Pancreas (tissue), 10 donors: ENCODE measurements around the gene STKLD1. TPM values are rescaled to one million over a fixed set of nuclear protein-coding genes. Genes with fewer than 3 reads are reported as not detected.

Source experiments
- ATAC-seq, 4 donors: fragments of 200-7000 bp; cut with Tn5 transposase; one replicate each; pipeline versions ENCODE4 v1.8.0 to v1.9.1; 2020; ENCODE audit warnings: mild to moderate bottlenecking in 4 of 4, moderate library complexity in 4 of 4
- DNase-seq, 6 donors: peaks; one replicate each; pipeline ENCODE4 v3.0.0-alpha.2; 2020
- FAIRE-seq: peaks from 2 replicates; lab custom pipeline; 2012; peaks lifted over from hg19 to GRCh38; lab: Jason Lieb, UNC
- H3K27ac ChIP-seq, 4 donors: fragments of 200-600 bp; sonication (generic); 1 replicate in 3 of 4; 2 replicates in 1 of 4; pipeline versions ENCODE4 v1.5.0 to v1.8.0; 2020
- H3K27me3 ChIP-seq, 4 donors: fragments of 200-600 bp; one replicate each; pipeline ENCODE4 v1.8.0; 2021
- H3K36me3 ChIP-seq, 3 donors: fragments of 200-600 bp; sonication (generic) in 1 of 3; one replicate each; pipeline versions ENCODE4 v1.5.0 to v1.8.0; 2020 to 2021
- H3K4me1 ChIP-seq, 3 donors: fragments of 200-600 bp; one replicate each; pipeline ENCODE4 v1.8.0; 2021
- H3K4me3 ChIP-seq, 4 donors: fragments of 200-600 bp; sonication (generic) in 2 of 4; one replicate each; pipeline versions ENCODE4 v1.5.0 to v1.8.0; 2020 to 2021
- H3K9me3 ChIP-seq, 4 donors: fragments of 200-600 bp; one replicate each; pipeline ENCODE4 v1.8.0; 2021
- CTCF ChIP-seq, 4 donors: fragments of 200-600 bp; sonication (generic) in 3 of 4; IDR thresholded peaks; one replicate each; pipeline versions ENCODE4 v1.5.0 to v1.8.0; 2021; ENCODE audit warnings: antibody characterized with exemption in 4 of 4
- WGBS, 2 donors: extraction: QIAGEN DNeasy Blood & Tissue Kit; methylation state at CpG; one replicate each; pipeline ENCODE4 v1.1.7; 2013; 5-methylcytosine and 5-hydroxymethylcytosine counted together
- intact Hi-C, 3 donors: fragments of 100-400 bp; cut with DNase I; formaldehyde crosslinking; loops; one replicate each; pipeline versions ENCODE4 v1.11.1 to v1.14.2; 2022
- polyA plus RNA-seq, 2 donors: library from polyadenylated mRNA; stranded (reverse); fragments of 200-250 nt; gene quantifications; one replicate each; pipeline ENCODE4 v1.2.3, GENCODE V29; 2013
- total RNA-seq, 6 donors: library from RNA; stranded (reverse); fragmentation: NEBNext Ultra II Directional in 4 of 6; extraction: Animal tissue kit (Norgen Biotek cat#: 25700) in 4 of 6; gene quantifications; one replicate each; pipeline versions ENCODE4 v1.2.1 to v1.2.4, GENCODE V29; 2021 to 2023
- donor health status: healthy with polysubstance abuse.
- donor health status: DM: no; HTN: no; CAD: no; lungs with moderate emphysema.
- donor health status: DM: no; HTN: no; CAD: no.
- donor health status: control.
- donor health status: control.
- donor health status: Bipolar disorder and iron deficiency.
- donor health status: DM: yes; HTN: yes; CAD: no.
- donor health status: DM: no; HTN: no; CAD: no.
- donor health status: DM: no; HTN: no; CAD: no.
- donor health status: DM: yes; HTN: yes; CAD: no.

Gene STKLD1
- total and polyA plus RNA-seq, 8 donors = 0.31 to 3.1 (median 0.76) TPM

DNA sequence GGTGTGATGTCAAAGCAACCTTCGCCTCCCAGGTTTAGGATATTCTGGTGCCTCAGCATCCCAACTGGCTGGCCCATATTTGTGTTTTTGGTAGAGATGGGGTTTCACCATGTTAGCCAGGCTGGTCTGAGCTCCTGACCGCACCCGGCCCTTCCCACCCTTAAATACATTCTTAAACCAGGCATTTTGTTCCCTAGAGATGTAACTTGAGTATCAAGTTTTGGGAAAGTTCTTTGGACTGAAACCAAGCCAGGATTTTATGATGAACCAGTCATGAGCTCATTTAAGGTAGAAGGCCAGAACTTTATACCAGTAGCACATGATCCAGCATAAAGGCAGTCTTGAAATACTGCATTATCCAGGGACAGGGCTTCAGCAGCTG lies 24.6 kb upstream of the STKLD1 start:
- H3K4me1 ChIP-seq = peaks cover 14 to 21% (median 15%) of the 10 kb centered on the region in 3 donors
- ATAC-seq = no peak
- no peak for FAIRE-seq
- no peak overlapping the region for H3K27ac ChIP-seq
- H3K4me3 ChIP-seq = no peak overlapping the region
- peaks cover 13 to 38% (median 32%) of the 10 kb centered on the region in 3 donors for H3K36me3 ChIP-seq
- intact Hi-C loops = loop anchor here in 1 of 3 donors (10.0 kb wide), 1 partner anchor 307 kb away; no protein-coding TSS in a partner anchor
- no peak for DNase-seq
- WGBS, 2 donors = 98 to 100% methylated on average over 3 of the region's 3 CpGs
- no peak for TF ChIP-seq CTCF (IDR thresholded peaks at IDR 0.05)
- no peaks in the 10 kb centered on the region for H3K27me3 ChIP-seq
- H3K9me3 ChIP-seq = no peaks in the 10 kb centered on the region

DNA sequence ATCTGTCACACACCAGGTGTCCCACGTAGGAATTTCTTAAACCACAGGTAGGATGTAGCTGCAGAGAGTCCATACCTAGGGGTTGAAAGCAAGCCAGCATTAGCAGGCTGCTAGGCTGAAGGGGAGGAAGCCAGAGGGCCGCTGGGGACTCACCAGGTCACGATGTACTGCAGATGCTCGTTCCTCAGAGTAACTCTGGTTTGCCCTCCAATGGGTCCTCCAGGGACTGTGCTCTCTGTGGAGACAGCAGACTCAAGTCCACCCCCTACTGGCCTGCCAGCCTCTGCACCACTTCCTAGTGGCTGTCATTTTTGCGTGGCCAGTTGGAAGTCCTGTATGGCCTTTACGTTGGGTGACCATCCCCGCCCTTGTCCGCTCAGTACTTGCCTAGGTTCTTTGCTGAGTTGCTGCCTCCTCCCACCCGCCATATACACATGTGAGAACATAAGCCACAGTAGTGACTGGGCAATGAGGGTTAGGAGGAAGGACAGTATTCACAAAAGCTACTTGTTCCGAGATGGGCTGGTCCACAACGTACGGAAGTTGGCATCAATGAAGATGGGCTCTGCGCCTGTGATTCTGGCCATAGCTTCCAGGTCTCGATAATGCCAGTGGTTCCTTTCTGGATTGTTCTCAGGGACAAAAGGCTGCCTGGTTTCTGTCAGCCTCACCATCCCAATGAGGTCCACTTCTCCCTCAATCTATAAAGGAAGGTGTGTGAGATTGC lies 24.1 kb upstream of the STKLD1 start:
- no peak overlapping the region for H3K27ac ChIP-seq
- DNase-seq = peak in 1 of 6 donors; percentile 69
- ATAC-seq = no peak
- no peaks in the 10 kb centered on the region for H3K27me3 ChIP-seq
- peaks cover 11 to 20% (median 15%) of the 10 kb centered on the region in 3 donors for H3K4me1 ChIP-seq
- 81 to 88% methylated on average over 14 of the region's 14 CpGs for WGBS, 2 donors
- H3K9me3 ChIP-seq = no peaks in the 10 kb centered on the region
- peaks cover 13 to 38% (median 32%) of the 10 kb centered on the region in 3 donors for H3K36me3 ChIP-seq
- H3K4me3 ChIP-seq = no peak overlapping the region
- intact Hi-C loops = loop anchor here in 1 of 3 donors (10.0 kb wide), 1 partner anchor 307 kb away; no protein-coding TSS in a partner anchor
- TF ChIP-seq CTCF (IDR thresholded peaks at IDR 0.05) = peak in 2 of 4 donors; percentile 17 to 25
- FAIRE-seq = no peak

GRCh38 chr9:133352635-133353340 lies 23.4 kb upstream of the STKLD1 start:
- Histone ChIP-seq H3K27me3 (no peaks in the 10 kb centered on the region), H3K9me3 (no peaks in the 10 kb centered on the region), H3K36me3 (peaks cover 13 to 38% (median 32%) of the 10 kb centered on the region in 3 donors), H3K4me1 (peaks cover 15 to 27% (median 17%) of the 10 kb centered on the region in 3 donors), H3K4me3 (no peak overlapping the region), H3K27ac (no peak overlapping the region)
- WGBS, 2 donors = 66 to 69% methylated on average over 8 of the region's 8 CpGs
- no peak for ATAC-seq
- intact Hi-C loops = loop anchor here in 1 of 3 donors (10.0 kb wide), 1 partner anchor 308 kb away; no protein-coding TSS in a partner anchor
- peak in 1 of 6 donors; percentile 51 for DNase-seq
- no peak for TF ChIP-seq CTCF (IDR thresholded peaks at IDR 0.05)
- FAIRE-seq = no peak

GRCh38 chr9:133353548-133353947 lies 22.6 kb upstream of the STKLD1 start:
- no peak for TF ChIP-seq CTCF (IDR thresholded peaks at IDR 0.05)

More at GRCh38 chr9:133353548-133353947, 22.6 kb upstream of the STKLD1 start:
- Histone ChIP-seq H3K36me3 (peaks cover 13 to 38% (median 32%) of the 10 kb centered on the region in 3 donors), H3K9me3 (no peaks in the 10 kb centered on the region), H3K4me1 (peaks cover 15 to 28% (median 17%) of the 10 kb centered on the region in 3 donors), H3K27ac (no peak overlapping the region), H3K4me3 (no peak overlapping the region), H3K27me3 (no peaks in the 10 kb centered on the region)
- DNase-seq (no peak), ATAC-seq (no peak), FAIRE-seq (no peak)
- intact Hi-C loops = loop anchor here in 1 of 3 donors (10.0 kb wide), 1 partner anchor 309 kb away; no protein-coding TSS in a partner anchor
- 84 to 92% methylated on average over 5 of the region's 5 CpGs for WGBS, 2 donors
